ENCODE results near the gene TMCO4.

GRCh38 chr1:19744335-19744743 is 55.4 kb downstream of the TMCO4 start:
- TF ChIP-seq POLR2A (IDR thresholded peaks at IDR 0.05; ENCODE audit: low read length) (no peak), GATA1 (IDR thresholded peaks at IDR 0.05; ENCODE audit: low read depth, low read length) (no peak)

All from erythroblast (primary cell).